MM.1S (cell line): ENCODE measurements around the gene LRRK1.

Experiments used
- EZH2phosphoT487 ChIP-seq: fragments of 300-600 bp; sonication (generic); IDR thresholded peaks from 2 replicates; pipeline ENCODE4 v1.6.1; 2018; ENCODE audit warnings: antibody characterized with exemption, low read length
- TF ChIP-seq, protein P1 (sequence below): fragments of 300-600 bp; sonication (generic); IDR thresholded peaks from 2 replicates; pipeline ENCODE4 v1.5.1; 2016; ENCODE audit warnings: antibody characterized with exemption, low read length, mixed read lengths

DNA sequence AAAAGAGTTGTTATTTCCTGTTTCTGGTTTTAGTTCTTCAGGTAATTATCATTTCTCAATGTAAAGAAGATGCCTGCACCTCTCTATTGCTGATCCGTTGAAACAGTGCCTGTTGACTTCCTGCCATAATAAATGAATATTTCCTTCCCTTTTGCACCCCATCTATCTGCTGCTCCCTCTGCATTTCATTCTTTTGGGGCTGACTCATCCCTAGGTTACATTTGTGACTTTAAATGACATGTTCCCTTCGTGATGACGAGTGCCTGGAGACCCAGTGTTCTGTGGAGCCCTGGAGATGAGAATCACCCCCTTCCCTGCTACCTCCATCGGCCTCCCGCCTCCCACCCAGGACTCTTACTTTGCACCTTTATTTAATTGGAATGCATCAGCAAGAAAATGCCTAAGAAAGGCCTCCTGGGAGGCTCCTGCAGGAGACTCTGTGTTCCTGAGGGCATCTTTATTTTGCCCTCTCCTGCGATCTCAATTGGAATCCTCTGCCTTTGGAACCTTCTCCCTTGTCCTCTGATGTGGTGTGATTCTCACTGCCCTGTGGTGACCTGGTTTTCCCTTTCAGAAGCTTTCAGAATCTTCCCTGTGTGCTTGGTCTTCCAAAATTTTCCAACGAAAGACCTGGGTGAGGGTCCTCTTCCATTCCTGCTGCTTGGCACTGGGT is 13.7 kb downstream of the LRRK1 start:
- TF ChIP-seq, protein P1, sequence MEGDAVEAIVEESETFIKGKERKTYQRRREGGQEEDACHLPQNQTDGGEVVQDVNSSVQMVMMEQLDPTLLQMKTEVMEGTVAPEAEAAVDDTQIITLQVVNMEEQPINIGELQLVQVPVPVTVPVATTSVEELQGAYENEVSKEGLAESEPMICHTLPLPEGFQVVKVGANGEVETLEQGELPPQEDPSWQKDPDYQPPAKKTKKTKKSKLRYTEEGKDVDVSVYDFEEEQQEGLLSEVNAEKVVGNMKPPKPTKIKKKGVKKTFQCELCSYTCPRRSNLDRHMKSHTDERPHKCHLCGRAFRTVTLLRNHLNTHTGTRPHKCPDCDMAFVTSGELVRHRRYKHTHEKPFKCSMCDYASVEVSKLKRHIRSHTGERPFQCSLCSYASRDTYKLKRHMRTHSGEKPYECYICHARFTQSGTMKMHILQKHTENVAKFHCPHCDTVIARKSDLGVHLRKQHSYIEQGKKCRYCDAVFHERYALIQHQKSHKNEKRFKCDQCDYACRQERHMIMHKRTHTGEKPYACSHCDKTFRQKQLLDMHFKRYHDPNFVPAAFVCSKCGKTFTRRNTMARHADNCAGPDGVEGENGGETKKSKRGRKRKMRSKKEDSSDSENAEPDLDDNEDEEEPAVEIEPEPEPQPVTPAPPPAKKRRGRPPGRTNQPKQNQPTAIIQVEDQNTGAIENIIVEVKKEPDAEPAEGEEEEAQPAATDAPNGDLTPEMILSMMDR: no peak
- TF ChIP-seq EZH2phosphoT487: no peak
